ENCODE data around the gene AUNIP. TPM values are rescaled to one million over a fixed set of nuclear protein-coding genes. Genes with fewer than 3 reads are reported as not detected.
"Not testable (repeated sequence)": the region's sequence is repeated elsewhere in the genome, so short reads cannot be mapped to it uniquely, and the experiment has no call there.

AUNIP gene
- total RNA-seq, 1 donor from 2014 or later: 3.2 TPM

GRCh38 chr1:25866288-25866687 lies 7.0 kb upstream of the AUNIP start:
- DNase-seq (ENCODE audit: low read depth in 2 of 2): no peak

DNA sequence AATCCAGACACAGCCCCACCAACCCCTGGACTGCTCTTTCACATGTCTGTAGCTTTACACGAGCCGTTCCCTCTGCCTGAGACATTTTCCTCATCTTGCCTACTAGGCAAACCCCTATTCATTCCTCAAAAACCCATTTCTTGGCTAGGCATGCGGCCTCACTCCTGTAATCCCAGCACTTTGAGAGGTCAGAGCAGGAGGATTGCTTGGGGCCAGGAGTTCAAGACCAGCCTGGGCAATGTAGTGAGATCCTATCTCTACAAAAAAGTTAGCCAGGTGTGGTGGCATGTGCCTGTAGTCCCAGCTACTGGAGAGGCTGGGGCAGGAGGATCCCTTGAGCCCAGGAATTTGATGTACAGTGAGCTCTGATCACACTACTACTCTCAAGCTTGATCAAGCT lies 5.2 kb upstream of the AUNIP start:
- no peak for DNase-seq (ENCODE audit: low read depth in 2 of 2)

- DNase-seq (ENCODE audit: low read depth in 2 of 2): no peak
These were observed 4.4 kb upstream of the AUNIP start for GRCh38 chr1:25863486-25864262.

- no peak for DNase-seq (ENCODE audit: low read depth in 2 of 2)
These were observed 3.7 kb upstream of the AUNIP start for GRCh38 chr1:25862785-25863485.

GRCh38 chr1:25861316-25862286 lies 2.3 kb upstream of the AUNIP start:
- DNase-seq (ENCODE audit: low read depth in 2 of 2): peak; percentile 52 to 77

- DNase-seq (ENCODE audit: low read depth in 2 of 2): no peak
These were observed 763 bp downstream of the AUNIP start for GRCh38 chr1:25858494-25858893.

DNA sequence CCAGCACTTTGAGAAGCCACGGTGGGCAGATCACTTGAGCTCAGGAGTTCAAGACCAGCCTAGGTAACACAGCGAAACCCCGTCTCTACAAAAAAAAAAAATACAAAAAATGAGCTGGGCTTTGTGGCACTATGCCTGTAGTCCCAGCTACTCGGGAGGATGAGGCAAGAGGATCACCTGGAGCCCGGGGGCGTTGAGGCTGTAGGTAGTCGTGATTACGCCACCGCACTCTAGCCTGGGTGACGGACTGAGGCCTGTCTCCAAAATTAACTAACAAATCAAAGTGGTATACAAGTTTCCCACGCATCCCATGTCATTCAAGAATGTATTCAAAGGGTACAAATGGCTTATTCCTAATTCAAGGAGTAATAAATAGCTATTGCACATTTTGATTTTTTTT lies 2.4 kb downstream of the AUNIP start:
- DNase-seq (ENCODE audit: low read depth in 2 of 2): no peak

- DNase-seq (ENCODE audit: low read depth in 2 of 2): no peak
These were observed 4.7 kb downstream of the AUNIP start for GRCh38 chr1:25854554-25854953.

DNA sequence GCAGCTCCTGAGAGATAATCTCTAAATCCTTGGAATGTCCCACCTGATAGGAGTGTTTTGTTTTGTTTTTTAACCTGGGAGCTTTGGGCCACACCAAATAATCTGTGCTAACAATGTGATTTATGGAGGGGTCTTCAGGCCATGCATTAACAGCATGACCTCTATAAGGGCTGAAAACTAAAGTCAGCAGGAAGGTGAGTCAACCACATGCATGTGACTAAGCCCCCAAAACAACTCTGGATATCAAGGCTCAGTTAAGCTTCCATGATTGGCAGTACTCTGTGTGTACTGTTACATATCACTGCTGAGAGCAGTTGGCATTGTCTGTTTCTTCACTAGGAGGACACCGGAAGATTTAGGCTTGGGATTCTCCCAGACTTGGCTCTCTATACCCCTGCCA lies 10.7 kb downstream of the AUNIP start:
- peak in 1 of 2 donors; percentile 38 for DNase-seq (ENCODE audit: low read depth in 2 of 2)

DNA sequence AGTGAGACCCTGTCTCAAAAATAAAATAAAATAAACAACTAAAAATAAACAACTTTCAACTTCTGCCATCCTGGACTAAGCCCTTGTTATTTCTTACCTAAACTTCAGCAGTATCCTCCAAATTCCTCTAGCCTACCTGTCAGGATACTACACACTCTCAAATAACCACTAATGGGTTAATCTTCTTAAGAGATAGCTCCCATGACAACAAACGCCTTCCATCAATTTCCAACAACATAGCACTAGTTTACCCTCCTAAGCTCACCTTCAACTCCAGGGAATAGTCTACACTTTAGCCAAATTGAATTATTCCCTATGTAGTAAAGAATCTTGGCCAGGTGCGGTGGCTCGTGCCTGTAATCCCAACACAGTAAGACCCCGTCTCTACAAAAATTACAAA lies 11.3 kb downstream of the AUNIP start:
- no peak for DNase-seq (ENCODE audit: low read depth in 2 of 2)

DNA sequence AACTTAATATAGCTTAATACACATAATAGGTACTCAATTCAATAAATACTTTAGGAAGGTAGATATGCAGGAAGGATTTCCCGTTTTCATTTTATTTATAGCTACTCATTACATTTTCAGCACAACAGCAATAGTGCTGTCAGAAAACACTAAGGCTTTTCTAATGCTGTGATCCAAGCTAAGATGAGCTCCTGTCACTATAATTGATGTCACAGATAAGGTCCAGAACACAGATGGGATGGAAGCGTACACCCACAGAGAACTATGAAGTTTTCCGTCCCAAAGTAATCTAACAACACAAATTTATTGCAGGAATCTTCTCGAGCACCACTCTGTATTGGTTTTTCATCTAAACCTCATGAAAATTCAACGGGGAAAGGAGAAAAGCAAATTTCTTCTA lies 13.6 kb downstream of the AUNIP start:
- no peak for DNase-seq (ENCODE audit: low read depth in 2 of 2)

GRCh38 chr1:25844536-25845337 lies 14.5 kb downstream of the AUNIP start:
- no peak for DNase-seq (ENCODE audit: low read depth in 2 of 2)

- DNase-seq (ENCODE audit: low read depth in 2 of 2): no peak
These were observed 15.8 kb downstream of the AUNIP start for GRCh38 chr1:25843483-25843882.

- not testable (repeated sequence) for DNase-seq (ENCODE audit: low read depth in 2 of 2)
These were observed 19.4 kb downstream of the AUNIP start for GRCh38 chr1:25839808-25840207.

- DNase-seq (ENCODE audit: low read depth in 2 of 2): peak in 1 of 2 donors; percentile 26
These were observed 21.9 kb downstream of the AUNIP start for GRCh38 chr1:25837262-25837875.

- no peak for DNase-seq (ENCODE audit: low read depth in 2 of 2)
These were observed 22.6 kb downstream of the AUNIP start for GRCh38 chr1:25836695-25837094.

DNA sequence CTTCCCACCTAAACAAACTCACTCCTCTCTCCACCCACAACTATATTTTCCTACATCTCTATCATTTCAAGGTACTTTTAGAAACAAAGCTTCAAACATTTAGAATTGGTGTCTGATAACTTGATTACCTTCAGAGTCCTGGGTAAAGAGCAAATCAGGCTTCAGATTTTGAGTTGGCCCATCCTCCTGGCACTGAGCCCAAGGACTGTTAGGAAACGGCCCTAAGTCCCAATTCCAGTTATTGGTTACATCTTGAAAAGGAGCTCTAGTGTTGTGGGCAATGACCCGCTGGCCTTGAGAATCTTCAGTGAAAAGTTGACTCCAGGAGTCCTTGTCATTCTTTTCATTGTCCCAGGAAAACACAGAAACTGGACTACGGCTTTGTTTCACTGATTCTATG lies 24.4 kb downstream of the AUNIP start:
- no peak for DNase-seq (ENCODE audit: low read depth in 2 of 2)

DNA sequence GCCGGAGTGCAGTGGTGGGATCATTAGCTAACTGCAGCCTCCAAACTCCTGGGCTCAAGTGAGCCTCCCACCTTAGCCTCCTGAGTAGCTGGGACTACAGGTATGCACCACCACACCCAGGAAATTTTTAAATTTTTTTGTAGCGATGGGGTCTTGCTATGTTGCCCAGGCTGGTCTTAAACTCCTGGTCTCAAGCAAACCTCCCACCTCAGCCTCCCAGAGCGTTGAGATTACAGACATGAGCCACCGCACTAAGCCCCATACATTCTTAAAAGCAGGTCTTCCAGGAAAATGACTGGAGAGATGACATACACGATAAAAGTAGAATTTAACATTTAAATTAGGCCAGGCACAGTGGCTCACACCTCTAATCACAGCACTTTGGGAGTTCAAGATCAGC lies 26.1 kb downstream of the AUNIP start:
- DNase-seq (ENCODE audit: low read depth in 2 of 2): no peak

GRCh38 chr1:25832336-25833037 lies 26.8 kb downstream of the AUNIP start:
- no peak for DNase-seq (ENCODE audit: low read depth in 2 of 2)

Measured in dermis microvascular lymphatic vessel endothelial cell (primary cell).